COLO829 (cell line): Measurements from ENCODE around the gene ASGR1.
A peak's percentile ranks its signal among the peaks of the same experiment; 100 is the strongest.
"Not testable (repeated sequence)": the region's sequence is repeated elsewhere in the genome, so short reads cannot be mapped to it uniquely, and the experiment has no call there.

Experiments used
- DNase-seq: peaks from one replicate; pipeline ENCODE4 v3.0.0; 2012; ENCODE audit warnings: low spot score

Gene ASGR1

DNA sequence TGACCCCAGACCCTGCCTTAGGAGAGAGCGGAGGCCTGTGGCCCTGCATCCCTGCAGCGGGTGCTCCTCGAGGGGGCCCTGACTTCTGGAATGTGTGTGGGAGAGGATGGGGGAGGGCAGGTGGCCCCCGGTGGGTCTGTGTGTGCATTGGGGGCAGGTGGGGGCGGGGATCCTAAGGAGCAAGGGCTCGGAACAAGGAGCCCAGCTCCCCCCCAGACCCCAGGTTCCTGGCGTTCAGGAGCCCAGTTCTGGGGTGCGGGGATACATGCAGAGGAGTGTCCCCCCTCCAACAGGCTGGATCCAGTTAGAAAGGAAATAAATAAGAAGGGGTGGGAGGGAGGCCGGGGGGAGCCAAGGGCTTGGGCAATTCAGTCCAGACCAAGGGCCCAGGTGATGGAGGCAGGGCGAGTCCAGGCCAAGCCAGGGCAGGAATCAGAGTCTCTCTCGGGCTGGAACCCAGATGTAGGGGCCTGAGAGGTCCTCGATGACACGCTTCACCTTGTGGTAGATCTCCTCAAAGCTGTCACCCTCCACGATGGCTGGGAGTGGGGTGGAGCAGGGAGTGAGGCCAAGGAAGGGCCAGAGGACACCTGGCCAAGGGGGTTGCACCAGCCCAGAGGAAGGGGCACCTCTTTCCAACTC lies 11.2 kb upstream of the ASGR1 start:
- DNase-seq, result no peak

DNA sequence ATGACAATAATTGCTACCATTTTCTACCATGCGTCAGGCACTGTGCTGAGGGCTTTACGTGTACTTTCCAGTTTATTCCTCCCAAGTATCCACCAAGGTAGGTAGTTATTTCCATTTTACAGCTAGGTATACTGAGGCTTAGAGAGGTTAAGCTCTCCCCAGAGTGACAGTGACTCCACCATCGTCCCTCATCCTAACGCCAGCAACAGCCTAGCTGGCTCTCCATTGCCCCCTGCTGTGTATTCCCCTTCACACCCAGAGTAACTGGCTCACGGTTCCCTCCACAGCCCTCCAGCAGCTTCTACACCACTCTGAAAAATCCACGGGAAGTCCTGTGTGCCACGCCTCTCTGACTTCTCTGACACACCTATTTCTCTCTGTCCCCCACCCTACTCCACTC lies 7.1 kb upstream of the ASGR1 start:
- no peak for DNase-seq

DNA sequence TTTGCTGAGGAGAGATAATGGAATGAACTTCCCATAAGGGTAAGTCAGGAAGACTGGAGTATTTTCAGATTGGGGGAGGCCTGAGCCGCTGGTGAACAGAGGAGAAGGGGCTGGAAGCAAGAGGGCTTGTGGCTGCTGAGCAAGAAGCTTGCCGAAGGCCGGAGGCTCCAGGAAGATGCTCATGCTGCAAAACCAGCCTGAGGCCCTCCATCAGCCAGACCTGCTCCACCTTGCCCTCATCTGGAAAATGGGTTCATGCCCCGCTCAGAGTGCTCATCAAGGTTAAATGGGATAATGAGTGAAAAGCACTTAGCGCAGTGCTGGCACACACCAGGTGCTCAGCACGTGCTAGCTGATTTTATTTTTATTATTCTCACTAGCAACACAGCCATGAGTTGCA lies 5.5 kb upstream of the ASGR1 start:
- no peak for DNase-seq

DNA sequence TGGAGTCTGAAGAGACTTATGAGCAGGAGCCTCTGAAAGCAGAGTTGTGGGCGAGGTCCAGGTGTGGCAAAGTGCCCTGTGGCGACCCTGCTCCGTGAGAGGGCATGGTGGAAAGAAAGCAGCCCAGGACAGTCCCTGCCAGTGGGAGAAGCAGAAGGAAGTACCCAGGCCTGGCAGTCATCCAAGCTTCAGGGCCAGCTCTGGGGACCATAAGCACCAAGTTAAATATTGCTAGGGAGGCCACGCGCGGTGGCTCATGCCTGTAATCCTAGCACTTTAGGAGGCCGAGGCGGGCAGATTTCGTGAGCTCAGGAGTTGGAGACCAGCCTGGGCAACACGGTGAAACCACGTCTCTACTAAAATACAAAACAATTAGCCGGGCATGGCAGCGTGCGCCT lies 4.9 kb upstream of the ASGR1 start:
- no peak for DNase-seq

DNA sequence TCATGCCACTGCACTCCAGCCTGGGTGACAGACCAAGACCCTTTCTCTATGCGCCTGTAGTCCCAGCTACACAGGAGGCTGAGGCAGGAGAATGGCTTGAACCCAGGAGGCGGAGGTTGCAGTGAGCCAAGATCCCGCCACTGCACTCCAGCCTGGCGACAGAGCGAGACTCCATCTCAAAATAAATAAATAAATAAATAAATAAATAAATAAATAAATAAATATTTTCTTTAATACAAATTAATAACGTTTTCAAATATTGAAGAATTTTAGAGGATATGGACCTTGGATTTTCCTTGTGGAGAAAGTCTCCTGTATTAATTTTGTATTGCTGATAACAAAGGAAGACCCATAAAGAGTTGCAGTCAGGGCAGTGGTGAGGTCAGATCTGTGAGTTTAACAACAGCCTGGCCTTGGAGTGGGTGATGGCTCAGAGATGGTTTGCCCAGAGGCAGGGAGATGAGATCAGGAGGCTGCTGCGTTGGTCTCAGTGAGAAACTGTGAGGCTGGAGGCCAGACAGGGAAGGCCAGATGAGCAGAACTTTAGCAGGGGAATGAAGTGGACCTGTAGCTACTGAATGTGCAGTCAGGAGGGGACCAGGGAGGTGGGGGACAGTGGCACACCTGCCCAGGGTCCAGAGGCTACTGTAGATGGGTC lies 4.4 kb upstream of the ASGR1 start:
- no peak for DNase-seq

DNA sequence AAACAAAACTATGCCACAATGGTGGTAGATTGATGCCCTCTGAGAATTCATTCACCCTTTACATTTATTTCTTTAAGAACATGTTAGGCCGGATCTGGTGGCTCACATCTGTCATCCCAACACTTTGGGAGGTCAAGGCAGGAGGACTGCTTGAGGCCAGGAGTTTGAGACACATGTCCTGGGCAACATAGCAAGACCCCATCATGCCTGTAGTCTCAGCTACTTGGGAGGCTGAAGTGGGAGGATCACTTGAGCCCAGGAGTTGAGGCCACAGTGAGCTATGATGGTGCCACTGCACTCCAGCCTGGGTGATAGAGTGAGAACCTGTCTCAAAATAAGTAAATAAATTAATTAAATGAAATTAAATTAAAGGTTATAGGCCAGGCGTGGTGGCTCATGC lies 2.9 kb upstream of the ASGR1 start:
- not testable (repeated sequence) for DNase-seq

DNA sequence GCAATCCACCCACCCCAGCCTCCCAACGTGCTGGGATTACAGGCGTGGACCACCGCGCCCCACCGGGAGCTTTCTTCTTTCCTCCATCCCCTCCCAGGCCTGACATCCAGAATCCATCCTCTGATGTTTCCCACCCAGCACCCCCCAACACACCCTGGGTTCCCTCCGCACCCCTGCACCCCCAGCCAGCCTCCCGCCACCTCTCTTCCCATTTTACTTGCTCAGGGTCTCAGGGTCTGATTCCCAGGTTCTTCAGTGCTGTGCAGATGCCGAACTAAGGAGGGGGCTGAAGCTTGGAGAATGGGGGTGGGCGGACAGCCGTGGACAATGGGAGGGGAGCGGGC lies 225 bp downstream of the ASGR1 start:
- no peak for DNase-seq

DNA sequence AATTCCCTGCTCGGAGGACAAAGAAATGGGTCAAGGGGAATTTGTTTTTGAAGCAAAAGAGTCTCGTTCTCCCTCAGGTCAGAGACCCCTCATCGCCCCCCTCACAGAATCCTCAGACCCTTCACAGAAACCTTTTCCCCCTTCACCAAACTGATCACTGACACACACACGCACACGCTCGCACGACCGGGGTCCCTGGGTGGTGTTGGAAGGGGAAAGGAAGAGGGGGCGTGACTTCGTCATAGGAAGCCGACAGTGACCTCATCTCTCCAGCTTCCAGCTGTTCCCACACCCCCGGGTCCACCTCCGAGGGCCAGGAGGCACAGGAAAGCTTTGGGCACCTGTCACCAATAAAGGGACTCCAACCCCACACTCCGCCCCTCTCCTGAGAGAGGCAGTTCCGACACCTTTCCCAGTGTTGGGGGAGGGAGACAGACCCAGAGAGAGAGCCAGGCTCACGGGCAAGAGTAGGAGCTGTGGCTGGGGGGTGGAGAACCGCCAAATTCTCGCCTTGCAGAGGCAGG lies 1.2 kb downstream of the ASGR1 start:
- no peak for DNase-seq

DNA sequence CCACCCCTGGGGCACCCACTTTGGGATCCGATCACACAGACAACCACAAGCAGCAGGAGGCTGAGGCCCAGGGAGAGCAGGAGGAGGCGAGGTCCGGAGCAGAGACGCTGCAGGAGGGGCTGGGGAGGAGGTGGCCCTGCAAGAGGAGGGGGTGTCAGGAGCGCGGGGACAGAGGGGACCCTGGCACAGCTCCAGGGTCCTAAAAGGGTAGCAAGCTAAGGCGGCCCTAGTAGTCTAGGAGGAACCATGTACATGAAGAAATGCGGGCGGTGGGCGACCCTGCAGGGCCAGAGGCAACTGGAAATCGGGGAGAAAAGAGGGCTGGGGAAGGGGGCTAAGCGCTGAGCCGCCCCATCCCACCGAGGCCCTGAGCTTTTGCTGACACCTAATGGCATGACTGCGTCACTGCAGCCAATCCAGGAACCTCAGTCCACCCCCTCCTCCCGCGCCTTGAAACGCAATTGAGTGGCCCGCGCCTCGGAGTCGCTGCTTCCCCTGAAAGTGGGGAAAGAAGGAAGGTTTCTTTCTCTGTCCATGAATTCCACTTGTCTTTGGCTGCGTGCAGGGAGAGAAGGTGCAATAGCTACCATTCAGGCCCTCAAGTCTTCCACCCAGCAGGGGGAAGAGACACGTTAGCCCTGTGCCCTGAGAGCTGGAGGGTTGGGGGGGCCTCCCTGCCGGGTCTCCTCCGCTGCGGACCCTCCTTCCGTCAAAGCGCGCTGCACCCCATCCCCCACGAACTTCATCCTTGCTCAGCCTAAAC lies 1.8 kb downstream of the ASGR1 start:
- peak; percentile 91 for DNase-seq

GRCh38 chr17:7176841-7177190 lies 2.4 kb downstream of the ASGR1 start:
- DNase-seq, result no peak

GRCh38 chr17:7176107-7176840 lies 2.9 kb downstream of the ASGR1 start:
- no peak for DNase-seq

GRCh38 chr17:7175330-7175733 lies 3.8 kb downstream of the ASGR1 start:
- DNase-seq, result no peak

DNA sequence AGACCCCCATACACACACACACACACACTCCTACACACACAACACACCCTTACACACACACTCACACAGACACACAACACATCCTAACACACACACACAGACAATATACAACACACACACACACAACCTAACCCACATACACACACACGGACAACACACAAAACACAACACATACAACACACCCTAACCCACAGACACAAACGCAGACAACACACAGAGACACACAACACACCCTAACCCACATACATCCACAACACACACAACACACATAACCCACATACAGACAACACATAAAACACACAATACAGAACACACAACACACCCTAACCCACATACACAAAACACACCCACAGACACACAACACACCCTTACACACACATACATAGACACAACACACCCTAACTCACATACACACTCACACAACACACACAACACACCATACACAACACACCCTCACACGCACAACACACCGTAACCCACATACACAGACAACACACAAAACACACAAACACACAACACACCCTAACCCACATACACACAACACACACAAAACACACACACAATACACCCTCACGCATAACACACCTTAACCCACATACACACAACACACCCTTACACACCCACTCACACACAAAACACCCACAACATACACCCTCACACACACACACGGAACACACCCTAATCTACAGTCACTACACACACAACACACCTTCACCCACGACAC lies 4.4 kb downstream of the ASGR1 start:
- no peak for DNase-seq

DNA sequence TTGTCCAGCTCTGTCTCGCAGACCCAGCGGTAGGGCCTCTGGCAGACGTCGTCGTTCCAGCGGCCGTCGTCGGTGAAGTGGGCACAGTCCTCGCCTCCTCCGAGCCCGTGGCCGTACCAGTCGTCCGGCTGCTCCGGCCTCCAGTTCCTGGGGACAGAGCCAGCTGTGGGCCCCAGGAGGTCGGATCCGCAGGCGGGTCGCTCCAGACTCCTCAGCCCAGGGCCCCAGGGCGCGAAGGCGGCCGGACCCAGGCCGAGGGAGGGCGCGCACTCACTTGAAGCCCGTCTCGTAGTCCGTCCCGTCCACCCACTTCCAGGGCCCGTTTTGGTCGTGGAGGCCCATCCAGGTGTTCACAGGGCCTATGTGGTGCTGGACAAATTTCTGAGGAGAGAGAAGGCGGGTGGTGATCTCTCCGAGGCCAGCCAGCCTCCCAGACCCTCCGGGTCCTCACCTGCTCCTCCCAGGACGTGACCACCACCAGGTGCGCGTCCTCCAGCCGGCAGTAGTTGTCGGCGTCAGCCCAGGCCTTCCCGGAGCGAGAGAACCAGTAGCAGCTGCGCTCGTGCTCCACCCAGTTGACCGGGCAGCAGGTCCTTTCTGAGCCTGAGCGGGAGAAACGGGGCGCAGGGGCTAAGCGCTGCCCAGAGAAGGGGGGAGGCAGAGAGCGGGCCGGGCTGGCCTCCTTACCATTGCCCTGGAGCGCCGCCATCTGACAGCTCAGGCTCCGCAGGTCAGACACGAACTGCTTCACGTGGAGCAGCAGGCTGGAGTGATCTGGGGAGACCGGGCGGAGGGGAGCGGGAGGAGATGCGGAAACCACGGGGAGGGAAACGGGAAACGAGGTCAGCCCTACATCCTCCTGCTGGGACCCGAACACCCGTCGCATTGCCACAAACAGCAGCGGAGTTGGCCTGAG lies 5.2 kb downstream of the ASGR1 start:
- DNase-seq, result no peak

- DNase-seq, result not testable (repeated sequence)
Observed at GRCh38 chr17:7172522-7173191, 6.5 kb downstream of the ASGR1 start.

DNA sequence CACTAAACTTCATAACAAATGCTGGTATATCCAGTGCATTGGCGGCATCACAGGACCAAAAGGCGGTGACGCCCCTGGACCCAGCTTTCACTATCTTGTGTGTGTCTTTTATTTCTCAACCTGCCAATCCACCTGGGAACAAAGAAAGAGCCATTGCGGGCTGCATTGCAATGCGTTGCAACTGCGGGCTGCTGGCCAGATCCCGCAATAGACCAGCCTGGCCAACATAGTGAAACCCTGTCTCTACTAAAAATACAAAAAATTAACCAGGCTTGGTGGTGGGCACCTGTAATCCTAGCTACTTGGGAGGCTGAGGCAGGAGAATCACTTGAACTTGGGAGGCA lies 9.6 kb downstream of the ASGR1 start:
- not testable (repeated sequence) for DNase-seq

DNA sequence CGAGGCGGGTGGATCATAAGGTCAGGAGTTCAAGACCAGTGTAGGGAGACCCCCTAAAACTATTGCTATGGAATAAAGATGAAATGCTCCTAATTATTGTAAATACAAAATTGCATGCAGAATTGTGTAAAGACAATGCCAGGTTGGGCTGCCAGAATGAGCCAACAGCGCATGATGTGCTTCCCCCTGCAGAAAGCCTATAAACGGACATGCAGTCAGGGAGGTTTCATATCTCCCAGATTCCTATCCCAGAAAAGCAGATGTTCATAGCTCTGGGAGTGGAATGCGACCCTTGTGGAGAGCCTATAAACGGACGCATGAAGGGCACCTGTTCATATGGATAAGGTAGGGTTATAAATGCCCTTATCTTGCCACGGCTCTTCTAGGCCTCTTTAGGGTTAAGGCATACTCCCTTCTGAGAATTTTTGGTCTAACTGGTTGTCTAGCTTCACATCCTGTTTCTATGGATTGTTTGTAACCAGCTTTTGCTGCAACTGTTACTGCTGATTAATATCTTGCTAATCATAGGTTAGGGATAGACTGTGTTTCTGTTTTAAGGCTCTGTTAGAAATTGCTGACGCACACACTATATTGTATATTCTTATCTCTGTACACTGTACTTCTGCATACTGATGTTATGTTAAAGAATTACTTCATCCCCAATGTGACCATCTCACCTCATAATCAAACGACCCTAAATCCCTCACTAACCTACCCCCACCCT lies 10.2 kb downstream of the ASGR1 start:
- not testable (repeated sequence) for DNase-seq

DNA sequence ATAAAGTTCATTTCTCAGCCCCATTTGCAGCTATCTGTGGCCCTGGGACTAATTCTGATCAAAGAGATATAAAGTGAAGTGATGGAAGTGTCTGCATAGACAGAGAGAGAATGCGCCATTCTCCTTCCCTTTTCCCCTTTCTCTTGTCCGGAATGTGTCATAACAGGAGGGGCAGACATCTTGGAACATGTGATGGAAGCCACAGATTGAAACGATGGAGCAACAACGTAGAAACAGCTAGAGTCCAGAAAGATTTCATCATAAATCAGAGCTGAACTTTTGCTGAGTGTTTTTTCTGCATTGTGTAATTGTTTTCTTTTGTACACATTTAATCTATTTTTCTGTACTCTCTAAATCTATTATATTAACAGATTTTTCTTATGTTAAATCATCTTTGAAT lies 11.3 kb downstream of the ASGR1 start:
- DNase-seq, result no peak

DNA sequence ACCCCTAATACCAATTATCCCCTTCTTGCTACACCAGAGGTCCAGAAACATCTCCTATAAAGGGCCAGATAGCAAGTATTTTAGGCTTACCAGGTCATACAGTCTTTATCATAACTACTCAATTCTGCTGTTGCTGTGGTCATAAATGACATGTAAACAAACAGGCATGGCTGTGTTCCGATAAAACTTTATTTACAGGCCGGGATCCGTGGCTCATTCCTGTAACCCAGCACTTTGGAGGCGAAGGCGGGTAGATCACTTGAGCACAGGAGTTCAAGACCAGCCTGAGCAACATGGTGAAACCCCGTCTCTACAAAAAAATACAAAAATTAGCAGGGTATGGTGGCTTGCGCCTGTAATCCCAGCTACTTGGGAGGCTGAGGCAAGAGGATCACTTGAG lies 12.3 kb downstream of the ASGR1 start:
- DNase-seq, result no peak

DNA sequence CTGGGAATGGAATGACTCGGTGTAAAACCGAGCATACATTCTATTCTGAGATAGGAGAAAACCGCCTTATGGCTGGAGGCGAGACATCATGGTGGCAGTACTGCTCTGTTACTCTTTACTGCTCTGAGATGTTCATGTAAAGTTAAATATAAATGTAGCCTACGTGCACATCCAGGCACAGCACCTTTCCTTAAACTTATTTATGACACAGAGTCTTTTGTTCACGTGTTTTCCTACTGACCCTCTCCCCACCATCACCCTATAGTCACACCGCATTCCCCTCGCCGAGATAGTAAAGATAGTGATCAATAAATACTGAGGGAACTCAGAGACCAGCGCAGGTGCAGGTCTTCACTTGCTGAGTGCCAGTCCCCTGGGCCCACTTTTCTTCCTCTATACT lies 19.6 kb downstream of the ASGR1 start:
- not testable (repeated sequence) for DNase-seq
